ENCODE results near the gene MAP3K6.
"Not testable (repeated sequence)": the region's sequence is repeated elsewhere in the genome, so short reads cannot be mapped to it uniquely, and the experiment has no call there.

The MAP3K6 gene, protein sequence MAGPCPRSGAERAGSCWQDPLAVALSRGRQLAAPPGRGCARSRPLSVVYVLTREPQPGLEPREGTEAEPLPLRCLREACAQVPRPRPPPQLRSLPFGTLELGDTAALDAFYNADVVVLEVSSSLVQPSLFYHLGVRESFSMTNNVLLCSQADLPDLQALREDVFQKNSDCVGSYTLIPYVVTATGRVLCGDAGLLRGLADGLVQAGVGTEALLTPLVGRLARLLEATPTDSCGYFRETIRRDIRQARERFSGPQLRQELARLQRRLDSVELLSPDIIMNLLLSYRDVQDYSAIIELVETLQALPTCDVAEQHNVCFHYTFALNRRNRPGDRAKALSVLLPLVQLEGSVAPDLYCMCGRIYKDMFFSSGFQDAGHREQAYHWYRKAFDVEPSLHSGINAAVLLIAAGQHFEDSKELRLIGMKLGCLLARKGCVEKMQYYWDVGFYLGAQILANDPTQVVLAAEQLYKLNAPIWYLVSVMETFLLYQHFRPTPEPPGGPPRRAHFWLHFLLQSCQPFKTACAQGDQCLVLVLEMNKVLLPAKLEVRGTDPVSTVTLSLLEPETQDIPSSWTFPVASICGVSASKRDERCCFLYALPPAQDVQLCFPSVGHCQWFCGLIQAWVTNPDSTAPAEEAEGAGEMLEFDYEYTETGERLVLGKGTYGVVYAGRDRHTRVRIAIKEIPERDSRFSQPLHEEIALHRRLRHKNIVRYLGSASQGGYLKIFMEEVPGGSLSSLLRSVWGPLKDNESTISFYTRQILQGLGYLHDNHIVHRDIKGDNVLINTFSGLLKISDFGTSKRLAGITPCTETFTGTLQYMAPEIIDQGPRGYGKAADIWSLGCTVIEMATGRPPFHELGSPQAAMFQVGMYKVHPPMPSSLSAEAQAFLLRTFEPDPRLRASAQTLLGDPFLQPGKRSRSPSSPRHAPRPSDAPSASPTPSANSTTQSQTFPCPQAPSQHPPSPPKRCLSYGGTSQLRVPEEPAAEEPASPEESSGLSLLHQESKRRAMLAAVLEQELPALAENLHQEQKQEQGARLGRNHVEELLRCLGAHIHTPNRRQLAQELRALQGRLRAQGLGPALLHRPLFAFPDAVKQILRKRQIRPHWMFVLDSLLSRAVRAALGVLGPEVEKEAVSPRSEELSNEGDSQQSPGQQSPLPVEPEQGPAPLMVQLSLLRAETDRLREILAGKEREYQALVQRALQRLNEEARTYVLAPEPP (N-terminal part only)

DNA sequence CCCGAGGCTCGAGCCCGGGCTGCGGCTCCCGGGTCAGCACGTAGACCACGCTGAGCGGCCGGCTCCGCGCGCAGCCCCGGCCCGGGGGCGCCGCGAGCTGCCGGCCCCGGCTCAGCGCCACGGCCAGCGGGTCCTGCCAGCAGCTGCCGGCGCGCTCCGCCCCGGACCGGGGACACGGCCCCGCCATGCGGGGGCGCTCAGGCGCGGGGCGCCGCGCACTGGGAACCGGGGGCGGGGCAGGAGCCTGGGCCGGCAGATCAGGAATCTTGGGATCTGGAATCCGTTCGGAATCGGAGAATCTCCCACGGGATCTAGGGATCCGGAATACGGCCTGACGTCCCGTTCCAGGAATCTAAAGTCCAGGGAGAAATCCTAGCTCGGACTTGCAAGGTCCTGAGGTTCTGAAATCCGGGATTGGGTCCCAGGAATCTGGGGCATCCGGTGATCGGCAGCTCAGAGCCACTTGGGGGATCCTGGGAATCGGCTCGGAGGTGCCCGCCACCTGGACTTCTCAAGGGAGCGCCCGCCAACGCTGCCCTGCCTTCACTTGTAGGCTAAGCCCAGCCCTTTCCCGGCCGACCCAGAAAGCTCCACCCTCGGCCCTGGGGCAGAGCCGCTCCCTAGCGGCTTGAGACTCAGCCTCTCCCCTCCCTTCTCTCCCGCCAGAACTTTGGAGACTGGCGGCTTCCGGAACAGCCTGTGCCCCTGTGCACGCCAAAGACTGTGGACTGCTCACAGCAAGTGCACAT lies at the start of gene MAP3K6:
Gene MAP3K6 (minus strand): TSS at position 551 of the 749 bp plus-strand sequence. CDS start 364 bp downstream, at position 187.
- DNase-seq (ENCODE audit: low spot score): peak; percentile 92

DNA sequence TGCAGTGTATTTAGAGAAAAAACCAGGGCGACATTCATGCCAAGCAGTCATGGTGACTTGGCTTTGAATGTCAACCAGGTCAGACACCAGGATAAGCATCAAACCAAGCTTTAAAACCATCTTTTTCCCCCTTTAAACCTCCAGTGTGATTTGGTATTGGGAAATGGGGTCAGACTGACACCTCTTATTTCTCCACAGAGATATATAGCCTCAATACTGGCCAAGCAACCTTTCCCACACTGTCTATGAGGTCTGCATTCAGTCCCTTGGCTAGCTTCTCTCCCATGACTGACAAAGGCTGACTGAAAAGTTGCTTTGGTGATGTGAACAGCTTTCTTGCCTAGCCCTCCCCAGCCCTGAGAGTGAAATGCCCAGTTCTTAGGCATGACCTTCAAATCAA lies 47.3 kb upstream of the MAP3K6 start:
- no peak for DNase-seq (ENCODE audit: low spot score)

DNA sequence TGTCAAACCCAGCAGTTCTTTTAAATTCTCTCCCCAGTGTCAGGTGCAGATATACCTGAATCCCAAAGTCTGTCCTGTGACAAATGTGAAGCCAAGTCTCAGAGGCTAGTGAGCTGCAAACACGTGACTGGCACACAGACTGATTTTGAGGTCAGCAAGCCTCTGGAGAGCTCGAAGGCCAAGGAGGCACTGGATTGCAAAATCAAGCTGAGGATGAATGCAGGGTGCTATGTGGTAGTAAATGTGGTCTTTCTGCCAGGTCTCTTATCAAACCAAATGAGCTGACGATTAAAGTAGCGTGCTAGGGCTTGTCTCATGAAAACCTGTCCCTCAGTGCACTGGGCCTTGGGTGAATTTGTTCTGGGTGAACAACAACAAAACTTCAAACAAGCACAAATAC lies 46.2 kb upstream of the MAP3K6 start:
- no peak for DNase-seq (ENCODE audit: low spot score)

DNA sequence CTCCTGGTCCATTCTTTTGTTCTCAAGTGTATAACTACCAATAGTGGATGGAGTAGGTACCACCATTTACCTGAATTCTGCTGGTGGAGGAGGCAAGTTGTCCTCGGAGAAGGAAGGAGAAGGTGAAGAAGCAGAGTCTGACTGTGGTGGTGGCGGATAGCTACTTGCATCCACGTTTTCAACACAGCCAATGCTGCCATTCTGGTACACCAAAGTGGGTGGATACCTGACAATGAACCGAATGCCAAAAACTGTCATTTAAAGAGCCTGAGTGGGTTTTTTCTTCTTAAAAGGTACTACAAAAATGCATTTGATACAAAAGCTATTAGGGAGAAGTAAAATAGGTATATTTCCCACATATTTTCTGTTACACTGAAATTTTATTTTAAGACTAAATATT lies 45.7 kb upstream of the MAP3K6 start:
- DNase-seq (ENCODE audit: low spot score): no peak

DNA sequence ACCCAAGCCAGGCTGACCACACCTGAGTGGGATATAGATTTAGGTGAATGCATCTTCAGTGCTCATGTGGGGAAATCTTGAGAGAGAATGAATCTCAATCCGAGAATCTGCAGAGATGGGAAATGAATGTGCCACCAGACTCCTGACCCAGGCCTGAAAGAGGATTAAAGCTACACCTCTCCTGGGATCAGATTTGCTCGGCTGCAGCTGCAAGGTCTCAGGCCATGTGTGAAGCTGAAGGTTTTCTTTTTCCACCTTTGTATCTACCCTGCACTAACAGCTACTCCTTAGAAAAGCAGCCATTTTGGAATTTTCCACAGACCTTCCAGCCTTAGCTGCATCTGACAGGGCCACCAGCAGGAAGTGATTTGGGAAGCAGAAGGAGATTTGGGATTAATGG lies 43.9 kb upstream of the MAP3K6 start:
- no peak for DNase-seq (ENCODE audit: low spot score)

DNA sequence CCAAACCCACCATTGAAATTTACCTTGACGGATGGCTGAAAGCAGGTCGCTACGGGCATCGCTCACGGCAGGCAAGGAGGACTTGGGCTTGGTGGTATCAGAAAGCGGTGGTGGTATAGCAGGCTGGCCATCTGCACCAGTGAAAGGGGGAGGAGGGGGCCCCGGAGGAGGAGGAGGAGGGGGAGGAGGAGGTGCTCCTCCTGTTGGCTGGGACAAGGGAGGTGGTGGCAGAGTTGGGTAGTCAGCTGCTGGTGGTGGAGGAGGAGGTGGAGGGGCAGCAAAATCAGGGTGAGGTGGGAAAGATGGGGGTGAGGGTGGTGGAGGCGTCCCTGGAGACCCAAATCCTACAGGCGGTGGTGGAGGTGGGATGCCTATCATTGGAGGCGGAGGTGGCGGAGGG lies 42.9 kb upstream of the MAP3K6 start:
- no peak for DNase-seq (ENCODE audit: low spot score)

DNA sequence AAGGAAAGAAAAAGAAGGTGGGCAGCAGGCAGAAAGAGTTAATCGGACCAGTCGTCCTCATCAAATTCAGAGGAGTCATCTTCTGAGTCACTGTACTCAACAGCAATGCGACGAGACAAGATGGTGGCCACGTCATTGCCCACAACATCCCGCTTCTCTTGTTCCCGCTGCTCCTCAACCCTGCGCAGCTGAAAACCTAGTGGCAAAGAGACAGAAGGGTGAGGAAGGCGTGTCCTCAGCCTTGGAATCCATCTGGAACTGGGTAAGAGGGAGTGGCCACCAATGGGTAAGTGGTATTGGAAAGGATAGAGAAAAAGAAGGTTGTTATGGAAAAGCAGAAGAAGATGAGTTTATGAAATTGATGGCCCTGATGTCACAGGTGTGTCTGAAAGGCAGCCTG lies 41.4 kb upstream of the MAP3K6 start:
- DNase-seq (ENCODE audit: low spot score): no peak

DNA sequence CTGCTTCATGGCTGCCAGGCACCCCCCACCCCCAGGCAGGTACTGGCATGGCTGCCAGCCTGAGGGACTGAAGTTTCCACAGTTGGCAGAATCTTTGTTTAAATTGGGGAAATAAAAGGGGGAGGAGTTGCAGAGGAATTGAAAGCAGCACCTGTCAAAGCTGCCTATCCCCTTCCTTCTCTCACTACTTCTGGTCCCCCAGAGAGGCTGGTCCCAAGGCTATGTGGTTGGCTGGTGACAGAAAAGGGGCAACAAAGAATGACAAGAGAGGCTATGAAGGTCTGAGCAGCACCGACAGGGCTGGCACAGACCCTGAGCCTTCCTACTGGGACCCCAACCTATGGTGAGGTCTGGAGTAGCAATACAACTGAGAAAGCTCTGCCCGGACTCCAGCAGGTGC lies 40.0 kb upstream of the MAP3K6 start:
- not testable (repeated sequence) for DNase-seq (ENCODE audit: low spot score)

DNA sequence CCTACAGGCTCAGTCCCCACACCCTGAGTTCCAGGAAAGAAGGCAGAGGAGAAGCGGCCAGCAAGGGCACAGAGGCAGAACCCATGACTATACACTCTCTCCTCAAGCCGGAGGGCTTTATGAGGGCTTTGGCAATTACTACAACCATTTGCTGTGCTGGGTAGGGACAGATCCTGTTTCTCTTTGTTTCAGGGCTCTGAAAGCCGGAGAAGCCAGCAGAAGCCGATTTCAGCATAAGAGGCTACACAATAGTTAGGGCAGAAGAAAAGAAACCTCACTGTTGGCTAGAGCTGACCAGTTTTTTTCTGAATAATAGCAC lies 39.6 kb upstream of the MAP3K6 start:
- no peak for DNase-seq (ENCODE audit: low spot score)

DNA sequence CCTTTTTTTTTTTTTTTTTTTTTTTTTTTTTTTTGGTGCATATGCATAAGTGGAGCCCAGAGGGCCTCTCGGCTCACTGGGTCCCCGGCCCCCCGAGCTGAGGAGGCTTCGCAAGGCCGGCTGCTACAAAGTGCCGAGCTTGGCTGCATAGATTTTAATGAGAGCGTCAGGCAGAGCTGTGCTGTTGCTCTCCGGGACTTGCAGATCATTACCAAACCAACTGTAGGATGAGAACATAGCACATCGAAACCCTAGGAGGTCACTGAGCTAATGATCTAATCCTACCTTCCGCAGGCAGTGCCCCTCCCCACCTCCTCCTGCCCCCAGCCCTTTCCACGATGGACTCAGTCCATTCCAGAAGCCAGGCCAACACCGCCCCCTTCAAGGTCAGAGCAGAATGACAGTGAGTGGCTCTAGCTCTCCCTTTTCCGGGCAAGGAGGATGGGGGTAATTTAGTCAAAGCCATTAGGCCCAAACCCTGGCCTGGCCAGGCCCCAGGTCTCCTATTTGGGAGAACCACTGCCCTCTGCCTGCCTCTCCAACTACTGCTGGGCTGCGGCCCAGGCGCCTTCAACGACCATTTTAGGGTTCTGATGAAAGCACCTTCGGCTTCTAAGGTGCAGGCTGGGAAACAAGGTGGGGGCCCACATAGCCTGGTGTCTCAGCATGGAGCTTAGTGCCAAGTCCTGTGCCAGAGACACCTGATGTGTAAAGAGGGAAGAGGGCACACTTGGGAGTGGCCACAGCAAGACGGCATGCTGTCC lies 39.0 kb upstream of the MAP3K6 start:
- DNase-seq (ENCODE audit: low spot score): not testable (repeated sequence)

DNA sequence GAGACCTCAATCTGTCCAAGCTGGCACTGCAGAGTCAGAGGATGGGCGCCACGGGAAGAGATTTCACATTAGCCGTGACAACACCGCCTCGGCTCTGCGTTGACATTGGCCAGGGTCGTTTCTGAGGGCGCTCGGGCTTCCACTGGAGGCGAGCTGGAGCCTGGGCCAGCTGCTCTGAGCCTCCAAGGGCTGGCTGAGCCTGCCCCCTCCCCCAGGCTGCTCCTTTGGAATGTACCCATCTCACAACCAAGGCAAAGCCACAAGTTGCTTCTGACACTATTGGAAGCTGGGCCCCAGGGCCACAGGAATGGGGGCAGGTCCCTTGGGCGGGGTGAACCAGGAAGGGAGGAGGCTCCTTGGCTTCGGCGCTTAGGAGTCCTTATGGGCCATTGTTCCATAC lies 38.3 kb upstream of the MAP3K6 start:
- DNase-seq (ENCODE audit: low spot score): peak; percentile 71

DNA sequence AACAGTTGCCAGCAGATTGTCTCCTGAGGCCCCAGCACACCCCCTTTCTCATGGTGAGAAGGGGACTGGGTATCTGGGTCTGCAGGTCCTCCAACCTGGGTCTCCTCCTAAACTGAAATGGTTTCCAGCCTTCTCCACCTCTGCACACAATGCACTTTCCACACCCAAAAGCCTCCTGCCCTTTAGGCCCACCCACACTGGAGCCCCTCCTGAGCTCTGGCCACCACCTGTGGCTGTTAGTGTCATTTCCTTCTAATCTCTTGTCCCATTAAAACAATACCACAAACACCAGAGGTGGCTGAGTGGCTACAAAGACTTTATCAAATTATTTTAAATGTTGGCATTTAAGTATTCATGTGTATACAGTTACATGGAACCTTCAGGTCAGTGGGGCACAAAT lies 37.2 kb upstream of the MAP3K6 start:
- DNase-seq (ENCODE audit: low spot score): no peak

DNA sequence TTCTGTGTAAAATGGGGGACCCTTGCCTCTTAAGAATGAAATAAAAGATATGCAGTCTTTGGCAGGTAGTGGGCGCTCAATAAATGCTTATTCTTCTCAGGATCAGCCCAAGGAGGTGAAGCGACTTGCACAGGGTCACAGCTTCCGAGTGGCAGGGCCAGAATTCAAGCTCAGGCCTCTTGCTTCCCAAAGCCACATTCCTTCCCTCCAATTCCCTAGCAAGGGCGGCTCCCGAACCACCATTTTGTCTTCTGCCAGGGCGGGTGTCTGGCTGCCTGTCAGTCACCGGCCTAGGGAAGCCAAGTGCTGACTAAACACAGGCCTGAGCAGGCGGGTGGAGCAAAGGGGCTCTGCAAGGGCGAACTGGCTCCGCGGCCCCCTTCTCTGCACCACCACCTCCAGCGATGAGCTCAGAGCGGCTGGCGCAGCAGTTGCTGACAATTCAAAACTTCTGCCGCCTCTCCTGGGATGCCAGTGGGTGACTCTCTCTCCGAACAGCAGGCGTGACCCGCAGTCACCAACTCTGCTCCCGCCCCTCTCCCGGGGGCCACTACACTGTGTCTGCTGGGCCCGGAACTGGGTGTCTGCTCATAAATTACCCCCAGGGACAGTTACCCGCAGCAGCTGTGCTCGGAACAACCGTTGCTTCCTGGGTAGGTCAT lies 36.4 kb upstream of the MAP3K6 start:
- DNase-seq (ENCODE audit: low spot score): peak; percentile 63

DNA sequence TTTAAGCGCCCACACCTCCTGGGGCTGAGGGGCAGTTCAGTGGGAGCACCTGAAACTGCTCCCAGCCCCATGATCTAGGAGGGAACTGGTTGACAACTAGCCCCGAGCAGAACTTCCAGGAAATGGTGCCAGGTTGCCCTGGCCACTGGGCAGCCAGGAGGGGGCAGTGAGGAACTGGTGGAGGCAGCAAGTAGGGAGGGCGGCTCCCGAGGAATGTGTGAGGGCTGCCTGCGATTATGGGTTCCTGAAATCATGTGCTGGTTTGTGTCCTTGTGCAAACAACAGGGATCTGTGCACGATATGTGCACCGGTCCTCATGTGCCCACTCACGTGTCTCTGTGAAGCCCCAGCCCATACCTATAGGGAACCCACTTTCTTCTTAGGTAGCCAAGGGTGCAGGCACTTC lies 35.6 kb upstream of the MAP3K6 start:
- DNase-seq (ENCODE audit: low spot score): peak; percentile 78

DNA sequence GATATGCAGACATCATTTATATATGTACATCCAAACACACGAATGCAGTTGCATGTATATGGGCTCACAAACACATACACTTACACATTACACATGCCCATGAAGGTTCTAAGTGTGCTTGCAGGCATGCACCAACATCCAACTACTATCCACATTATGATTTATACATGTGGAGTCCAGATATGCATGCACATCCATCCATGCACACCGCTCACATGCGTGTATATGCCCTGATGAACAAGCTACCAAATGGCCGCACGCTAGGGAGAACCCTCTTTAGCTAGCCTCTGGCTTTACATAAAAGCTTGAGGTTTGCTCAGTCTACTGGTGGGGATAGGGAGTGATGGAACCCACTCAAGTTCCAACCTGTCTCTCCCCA lies 34.2 kb upstream of the MAP3K6 start:
- no peak for DNase-seq (ENCODE audit: low spot score)

DNA sequence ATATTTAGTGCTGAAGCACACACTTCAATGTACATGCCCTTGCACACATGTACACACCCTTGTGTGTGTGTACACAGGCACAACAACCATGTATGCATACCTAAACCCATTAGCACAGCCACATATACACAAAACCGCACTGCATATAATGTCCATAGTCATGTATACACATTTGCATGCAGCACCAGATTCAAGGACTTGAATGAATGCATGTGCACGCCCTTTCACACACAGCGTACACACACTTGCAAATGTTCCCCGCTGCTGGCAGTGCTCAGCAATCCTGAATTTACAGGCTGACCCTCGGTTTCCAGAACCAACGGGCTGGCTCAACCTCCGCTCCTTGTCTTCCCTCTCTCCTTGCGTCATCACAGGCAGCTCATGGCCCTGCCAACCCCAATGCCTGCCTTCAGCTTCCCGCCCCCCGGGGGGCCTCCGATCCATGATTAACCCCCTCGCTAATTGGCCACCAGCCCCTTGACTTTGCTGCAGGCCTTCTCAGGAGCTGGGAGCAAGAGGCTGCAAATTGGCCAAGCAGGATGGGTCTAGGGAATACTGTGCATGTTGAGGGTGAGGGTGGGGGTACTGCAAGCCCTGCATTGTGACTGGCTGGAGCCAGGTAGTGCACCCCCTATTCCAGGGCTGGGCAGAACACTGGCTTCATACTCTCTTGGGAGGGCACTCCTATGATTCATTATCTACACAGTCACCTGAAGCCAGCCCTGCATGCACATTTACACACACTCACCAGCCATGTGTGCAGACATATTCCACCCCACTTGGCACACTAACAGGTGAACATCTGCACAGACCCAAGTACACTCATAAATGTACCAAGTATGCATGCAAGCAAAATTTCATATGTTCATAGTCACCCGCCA lies 33.6 kb upstream of the MAP3K6 start:
- DNase-seq (ENCODE audit: low spot score): no peak

DNA sequence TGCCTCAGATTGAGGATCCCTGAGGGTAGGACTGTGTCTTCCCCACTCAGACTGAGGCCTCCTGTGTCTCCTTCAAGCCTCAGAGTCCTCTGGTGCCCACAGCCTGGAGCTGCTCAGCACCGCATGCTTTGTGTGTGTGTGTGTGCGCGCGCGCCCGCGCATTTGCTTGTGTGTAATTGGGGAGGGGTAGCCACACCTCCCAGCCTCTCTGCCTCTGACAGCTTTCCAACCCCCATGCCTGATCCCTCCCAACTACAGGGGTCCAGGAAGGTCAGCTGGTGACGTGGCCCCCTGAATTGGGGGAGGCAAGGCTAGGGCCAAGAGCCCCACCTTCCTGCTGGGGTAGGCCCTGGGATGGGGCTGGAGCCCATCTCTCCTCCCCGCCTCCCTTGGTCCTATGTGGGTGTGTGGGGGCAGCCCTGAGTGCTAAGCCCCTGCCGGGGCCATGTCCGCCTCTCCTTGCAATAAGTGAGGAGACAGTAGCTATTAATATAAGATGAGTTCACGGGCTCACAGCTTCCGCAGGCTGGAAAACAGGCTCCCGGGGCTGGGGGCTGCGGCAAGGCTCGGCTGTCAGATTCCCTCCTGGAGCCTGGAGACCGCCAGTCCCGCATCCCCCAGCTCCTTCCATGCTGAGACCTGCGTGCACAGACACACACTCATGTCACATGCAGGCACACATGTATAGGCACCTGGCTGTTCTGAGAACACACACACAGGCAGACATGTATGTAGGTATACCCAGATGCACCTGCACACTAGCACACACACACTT lies 32.7 kb upstream of the MAP3K6 start:
- DNase-seq (ENCODE audit: low spot score): no peak

DNA sequence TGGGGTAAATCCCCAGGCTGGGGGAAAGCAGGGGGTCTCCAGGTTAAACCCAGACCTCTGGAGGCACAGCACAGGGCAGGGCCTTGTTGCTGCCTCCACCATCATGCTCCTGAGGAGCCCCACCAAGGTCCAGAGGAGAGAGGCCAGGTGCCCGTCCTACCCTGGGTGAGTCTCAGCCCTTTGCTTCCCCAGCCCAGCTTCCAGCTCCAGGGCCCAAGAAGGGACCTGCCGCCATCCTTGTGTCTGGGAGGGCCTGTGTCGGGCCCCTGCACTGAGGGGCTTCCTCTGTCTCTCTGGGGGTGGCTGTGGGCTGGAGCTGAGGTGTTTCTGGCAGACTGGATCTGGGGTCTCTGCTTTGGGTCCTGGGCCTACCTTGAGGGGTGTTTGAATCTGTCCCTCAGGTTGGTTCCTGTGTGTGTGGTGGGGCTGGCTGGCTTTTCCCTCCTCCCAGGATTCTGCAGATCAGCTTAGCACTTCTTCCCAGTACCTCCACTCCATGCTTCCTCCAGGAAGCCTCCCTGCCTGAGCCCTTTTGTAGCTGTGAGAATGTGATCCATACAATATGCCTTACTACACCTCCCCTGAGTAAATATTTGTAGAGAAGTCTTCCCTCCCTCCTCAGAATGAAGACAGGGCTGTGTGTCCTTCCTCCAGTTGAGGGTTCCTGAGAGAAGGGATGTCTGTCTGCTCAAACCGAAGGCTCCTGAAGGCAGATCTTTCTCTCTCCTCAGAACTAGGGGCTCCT lies 31.8 kb upstream of the MAP3K6 start:
- DNase-seq (ENCODE audit: low spot score): no peak

Data from hepatic stellate cell (primary cell).